HG03565 (cell line): Measurements from ENCODE around the gene VDR.

Experiments
- ATAC-seq: cut with Tn5 transposase; IDR thresholded peaks from one replicate; pipeline ENCODE4 v1.9.1; 2021; ENCODE audit warnings: mild to moderate bottlenecking, moderate library complexity; ENCODE audit not compliant: unreplicated experiment

VDR gene

GRCh38 chr12:47834199-47834903 is 70.4 kb downstream of the VDR start:
- no peak for ATAC-seq

- no peak for ATAC-seq
Measured at GRCh38 chr12:47833591-47834012, 71.2 kb downstream of the VDR start.

DNA sequence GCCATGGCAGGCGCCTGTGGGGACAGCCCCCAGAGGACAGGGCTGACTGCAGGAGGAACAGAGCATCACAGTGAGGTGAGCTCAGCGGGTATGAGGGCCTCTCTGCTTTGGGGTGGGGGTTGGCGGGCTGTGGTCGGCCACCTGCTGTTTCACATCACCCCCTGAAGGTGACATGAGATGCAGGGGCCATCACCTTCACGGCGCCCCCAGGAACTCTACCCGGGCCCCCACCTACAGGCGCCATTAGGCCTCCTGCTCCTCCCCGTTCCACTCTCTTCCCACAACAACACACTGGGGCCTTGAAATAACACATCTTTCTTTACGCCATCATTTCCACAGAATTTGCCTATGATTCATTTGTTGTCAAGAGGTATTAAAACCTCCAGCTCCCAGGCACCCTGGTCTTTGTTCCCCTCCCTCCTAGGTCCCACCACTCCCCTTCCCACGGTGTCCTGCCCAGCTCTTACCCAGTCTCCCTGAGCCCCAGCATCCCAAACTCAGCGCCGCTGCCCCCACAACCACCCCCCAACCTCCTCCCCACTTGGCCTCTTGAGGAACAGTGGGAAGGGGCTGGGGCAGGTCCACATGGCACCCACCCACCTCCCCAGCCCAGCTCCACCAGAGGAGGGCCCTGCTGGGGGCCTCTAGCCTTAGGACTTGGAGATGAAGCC is 72.4 kb downstream of the VDR start:
- ATAC-seq, result no peak

GRCh38 chr12:47829584-47829983 is 75.2 kb downstream of the VDR start:
- ATAC-seq, result no peak

- no peak for ATAC-seq
Measured at GRCh38 chr12:47828976-47829482, 75.8 kb downstream of the VDR start.

DNA sequence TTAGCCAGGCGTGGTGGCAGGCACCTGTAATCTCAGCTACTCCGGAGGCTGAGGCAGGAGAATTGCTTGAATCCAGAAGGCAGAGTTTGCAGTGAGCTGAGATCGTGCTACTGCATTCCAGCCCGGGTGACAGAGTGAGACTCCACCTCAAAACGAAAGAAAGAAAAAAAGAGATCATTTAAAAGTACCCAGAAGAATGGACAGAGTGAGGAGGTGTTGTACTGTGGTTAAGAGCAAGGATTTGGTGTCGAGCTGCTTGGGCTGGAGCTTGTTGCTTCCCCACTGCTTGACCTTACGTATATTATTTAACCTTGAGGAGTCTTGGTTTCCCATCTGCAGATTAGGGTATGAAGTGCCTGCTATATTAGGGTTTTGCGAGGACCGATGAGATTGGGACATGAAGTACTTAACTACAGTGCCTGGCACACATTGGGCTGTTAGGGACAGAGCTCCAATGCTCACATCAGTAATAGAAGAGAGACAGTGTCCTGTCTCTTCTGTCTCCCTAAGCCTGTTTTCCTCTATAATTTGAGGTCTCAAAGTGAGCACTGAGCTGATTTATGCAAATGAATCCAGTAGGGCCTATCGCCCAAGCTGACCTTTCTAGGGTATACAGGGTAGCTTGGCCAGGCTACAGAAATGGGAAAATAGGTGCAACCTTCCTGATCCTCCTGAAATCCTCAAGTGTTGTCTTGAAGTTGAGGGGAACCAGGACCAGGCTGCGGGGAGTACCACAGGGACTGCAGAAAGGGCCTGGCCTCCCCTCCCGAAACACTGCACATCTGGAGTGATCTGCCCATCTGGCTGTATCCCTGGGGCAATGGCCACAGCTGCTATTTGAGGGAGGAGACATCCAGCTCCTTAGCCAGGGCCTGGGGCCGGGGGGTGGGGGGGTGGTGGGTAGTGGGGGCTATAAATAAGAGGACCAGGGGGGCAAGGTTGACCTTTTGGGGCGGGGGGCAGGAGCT is 76.5 kb downstream of the VDR start:
- no peak for ATAC-seq

DNA sequence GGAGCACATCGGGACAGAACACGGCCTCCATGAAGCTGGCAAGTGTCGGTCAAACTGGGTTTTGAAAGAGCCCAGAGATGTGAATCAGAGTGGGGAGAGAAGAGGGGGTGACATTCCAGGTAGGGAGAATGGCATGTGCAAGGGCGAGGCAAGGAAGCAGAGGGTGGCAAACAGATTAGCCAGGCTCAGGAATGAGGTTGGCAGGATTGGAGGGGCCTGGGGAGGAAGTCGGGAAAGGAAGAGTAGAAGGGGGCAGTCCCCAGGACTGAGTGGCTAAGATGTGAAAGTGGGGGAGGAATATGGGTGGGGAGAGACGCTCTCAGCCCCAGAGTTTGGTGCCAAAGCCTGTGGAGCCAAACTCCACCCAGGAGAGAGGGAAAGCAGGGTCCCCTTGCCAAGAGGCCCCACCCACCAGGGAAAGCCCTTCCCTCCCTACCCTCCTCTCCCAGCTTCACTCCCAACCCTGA is 79.6 kb downstream of the VDR start:
- ATAC-seq, result no peak

DNA sequence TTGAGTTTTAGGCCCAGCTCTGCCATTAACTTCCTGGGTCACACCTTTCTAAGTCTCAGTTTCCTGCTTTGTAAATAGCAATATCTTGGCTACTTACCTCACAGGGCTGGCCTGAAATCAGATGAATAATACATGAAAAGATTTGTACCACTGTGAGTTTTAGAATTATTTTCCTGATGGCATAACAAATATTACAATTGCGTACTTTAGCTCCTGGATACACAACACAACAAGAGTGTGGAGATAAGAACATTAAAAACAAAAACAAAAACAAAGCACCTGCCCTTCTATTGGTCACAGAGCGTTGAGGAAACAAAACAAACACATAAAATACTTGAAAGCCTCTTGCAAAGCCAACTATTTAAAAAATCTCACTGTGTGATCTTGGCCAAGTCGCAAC is 80.2 kb downstream of the VDR start:
- ATAC-seq, result no peak

DNA sequence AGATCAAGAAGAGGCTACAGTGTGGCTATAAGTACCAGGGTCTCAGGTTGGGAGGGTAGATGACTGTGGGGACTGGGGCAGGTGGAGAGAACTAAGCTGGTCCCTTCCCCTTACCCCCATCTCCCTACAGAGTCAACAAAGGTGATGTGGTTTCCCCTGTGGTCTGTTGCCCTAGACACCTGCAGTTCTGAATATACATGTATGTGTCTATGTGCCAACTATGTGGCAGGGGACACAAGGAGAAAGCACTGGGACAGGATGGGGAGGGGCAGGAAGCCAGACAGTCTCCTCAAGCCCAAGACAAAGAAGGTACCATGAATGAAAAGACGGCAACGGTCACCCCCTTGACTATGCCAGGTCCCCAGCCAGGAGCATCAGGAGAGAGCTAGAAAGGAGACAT is 80.6 kb downstream of the VDR start:
- no peak for ATAC-seq

- ATAC-seq, result no peak
Measured at GRCh38 chr12:47823422-47824086, 81.2 kb downstream of the VDR start.

DNA sequence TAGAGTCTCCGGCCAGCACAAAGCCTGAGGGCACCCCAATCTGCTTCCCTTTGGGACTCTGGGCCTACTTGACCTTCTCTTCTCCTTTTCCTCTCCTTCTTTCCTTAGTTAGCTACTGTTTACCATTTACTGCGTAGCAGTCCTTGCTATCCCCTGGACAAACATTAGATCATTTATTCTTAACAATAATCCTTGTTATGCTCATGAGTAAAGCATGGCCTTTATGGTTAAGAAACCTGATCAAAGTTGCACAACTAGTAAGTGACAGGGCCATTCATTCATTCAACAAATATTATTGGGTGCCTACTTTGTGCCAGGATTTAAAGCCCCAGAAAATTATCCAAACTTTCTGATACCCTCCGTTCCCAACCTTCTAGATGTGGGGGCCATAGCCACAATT is 81.9 kb downstream of the VDR start:
- ATAC-seq, result no peak

DNA sequence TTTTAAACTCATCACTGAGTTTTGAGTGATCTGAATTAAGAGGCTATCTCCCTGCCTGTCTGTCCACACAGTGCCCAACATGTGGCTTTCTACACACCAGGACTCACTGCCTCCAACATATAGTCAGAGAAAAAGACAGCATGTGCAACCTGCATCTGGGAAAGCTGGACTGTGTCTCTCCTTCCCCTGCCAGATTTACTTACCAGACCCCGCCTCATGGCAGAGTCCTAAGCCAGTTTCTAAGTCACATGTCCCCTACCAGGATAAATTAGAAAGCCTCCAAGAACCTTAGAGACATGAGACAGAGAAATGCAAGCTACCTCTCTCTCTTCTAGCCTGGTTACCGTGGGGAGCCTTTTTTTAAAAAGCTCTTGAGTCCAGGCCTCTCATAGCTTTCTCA is 82.4 kb downstream of the VDR start:
- ATAC-seq, result no peak

GRCh38 chr12:47821346-47821706 is 83.5 kb downstream of the VDR start:
- no peak for ATAC-seq

GRCh38 chr12:47820631-47821345 is 84.0 kb downstream of the VDR start:
- ATAC-seq, result no peak

- no peak for ATAC-seq
Measured at GRCh38 chr12:47819896-47820630, 84.7 kb downstream of the VDR start, which contains the start of gene HDAC7. Gene HDAC7, minus strand, starts transcription at chr12:47819903. Its CDS starts 118 bp downstream, at chr12:47819785.

DNA sequence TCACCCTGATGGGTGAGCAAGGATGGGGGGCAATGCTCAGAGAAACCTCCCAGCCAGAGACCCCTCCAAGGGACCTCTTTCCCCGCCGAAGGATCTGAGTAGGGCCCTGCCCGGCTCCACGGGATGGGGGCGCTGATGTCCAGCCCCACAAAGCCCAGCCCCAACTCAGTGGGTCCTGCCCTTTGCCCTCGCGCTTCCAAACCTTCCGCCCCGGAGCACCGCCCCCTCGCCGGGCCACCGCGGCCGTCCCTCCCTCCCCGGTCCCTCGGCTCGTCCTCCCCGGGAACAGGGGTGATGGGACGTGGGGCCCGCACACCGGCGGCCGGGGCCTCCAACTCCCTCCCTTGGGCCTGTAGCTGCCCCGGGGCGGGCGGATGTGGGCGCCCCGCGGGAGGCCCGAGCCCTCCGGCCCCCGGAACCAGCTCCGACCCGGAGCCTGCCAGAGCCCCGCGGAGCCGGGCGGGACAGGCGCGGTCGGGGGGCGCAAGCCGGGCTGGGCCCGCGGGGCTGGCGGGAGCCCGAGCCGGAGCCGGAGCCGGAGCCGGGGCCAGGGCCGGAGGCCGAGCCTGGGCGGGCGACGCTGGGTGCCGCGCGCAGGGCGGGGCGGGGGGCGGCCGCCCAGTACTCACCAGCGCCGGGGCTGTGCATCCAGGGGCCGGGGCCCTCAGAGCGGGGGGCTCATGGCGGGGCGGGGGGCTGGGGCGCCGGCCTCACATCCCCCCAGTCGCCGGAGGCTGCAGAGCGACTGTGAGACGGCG is 85.5 kb downstream of the VDR start:
- ATAC-seq, result no peak

DNA sequence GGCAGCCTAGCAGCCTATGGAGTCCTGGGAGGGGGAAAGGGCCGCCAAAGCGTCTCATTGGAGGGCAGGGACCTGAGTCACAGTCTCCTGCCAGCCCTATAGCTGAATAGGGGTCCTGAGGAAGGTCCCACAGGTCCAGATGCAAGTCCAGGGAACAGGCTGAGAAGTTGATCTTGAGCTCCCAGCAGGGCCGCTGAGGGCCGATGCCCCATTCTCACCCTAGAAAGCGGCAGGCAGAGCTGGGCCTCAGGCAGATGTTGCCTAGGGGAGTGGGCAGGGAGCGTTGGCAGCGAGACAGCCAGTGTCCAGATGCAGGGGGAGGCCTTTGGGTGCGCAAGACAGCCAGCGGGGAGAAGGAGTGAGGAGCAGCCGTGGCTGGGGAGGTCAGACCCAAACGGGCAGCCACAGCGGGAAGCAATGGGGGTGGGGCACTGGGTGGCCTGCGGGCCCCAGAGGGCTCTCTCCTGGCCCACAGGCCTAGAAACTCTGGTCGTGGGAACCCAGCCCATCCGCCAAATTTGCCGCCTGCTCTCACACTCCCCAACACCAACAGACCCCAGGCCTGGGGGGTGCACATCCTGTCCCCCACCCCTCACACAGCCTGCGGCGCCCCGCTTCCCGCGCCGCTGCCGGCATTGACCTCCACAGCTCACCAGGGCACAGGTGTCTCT is 86.2 kb downstream of the VDR start:
- ATAC-seq, result no peak

DNA sequence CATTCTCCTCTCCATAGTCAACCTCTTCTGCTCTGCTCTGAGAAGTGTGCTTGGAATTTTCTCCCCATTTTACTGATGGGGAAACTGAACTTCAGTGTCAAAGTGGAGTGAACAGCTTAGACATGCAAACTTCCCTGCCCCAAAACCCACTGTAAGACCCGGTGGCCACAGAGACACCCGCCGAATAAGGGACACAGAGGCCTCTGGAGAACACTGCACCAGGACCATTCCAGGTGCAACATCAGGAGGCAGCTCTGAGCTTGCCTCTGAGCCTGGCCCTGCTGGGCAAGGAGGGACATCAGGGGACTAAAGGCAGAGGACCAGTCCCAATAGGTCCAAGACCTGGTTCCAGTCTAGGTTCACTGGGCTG is 86.8 kb downstream of the VDR start:
- no peak for ATAC-seq
